Omental fat pad (tissue), 4 donors: ENCODE results near the gene RNF13. TPM values are rescaled to one million over a fixed set of nuclear protein-coding genes. Genes with fewer than 3 reads are reported as not detected.

Source experiments
- ATAC-seq: fragments of 150-250 bp; one replicate; pipeline ENCODE4 v1.9.1; 2016; ENCODE audit warnings: mild to moderate bottlenecking, moderate library complexity; ENCODE audit not compliant: low FRiP score
- DNase-seq: peaks from one replicate; pipeline ENCODE4 v3.0.0-alpha.2; 2019; ENCODE audit warnings: low spot score
- total RNA-seq, 4 donors: library from RNA; depleted of rRNA; stranded (reverse); fragments of >200 nt; gene quantifications; one replicate each; pipeline ENCODE4 v1.1.0, GENCODE V29; 2016
- TF ChIP-seq, protein P1 (sequence below), 3 donors: fragments of 450-650 bp; IDR thresholded peaks; one replicate each; pipeline ENCODE4 v1.5.1; 2016 to 2017; ENCODE audit warnings: antibody characterized with exemption in 3 of 3, mild to moderate bottlenecking in 3 of 3, moderate library complexity in 2 of 3

RNF13 gene
- total RNA-seq, 4 donors from 2014 or later, result 77.7 to 105 (median 95.9) TPM

DNA sequence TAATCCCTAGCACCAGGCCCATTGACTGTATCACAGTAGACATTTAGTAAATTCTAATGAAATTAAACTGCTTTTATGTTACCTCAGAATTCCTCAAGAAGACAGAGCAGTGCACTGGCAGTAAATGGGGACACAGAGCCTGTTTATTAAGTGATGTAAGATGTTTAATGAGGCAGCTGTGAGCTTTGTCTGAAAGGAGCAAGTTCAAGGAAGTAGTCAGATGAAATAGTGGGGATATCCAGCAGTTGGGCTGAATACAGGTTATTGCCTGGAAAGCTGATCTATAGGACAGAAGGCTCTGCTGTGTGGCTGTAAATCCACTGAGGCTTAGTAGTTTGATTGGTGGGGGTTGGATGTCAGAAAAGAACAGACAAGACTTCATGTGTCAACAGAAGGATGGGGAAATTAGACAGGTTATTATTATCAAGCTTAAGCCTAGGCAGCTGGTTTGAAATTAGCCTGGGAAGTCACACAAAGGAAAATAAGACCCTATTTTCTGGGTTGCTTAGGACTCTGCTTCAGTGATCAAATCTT lies 95.5 kb downstream of the RNF13 start:
- no peak for ATAC-seq
- TF ChIP-seq, protein P1, sequence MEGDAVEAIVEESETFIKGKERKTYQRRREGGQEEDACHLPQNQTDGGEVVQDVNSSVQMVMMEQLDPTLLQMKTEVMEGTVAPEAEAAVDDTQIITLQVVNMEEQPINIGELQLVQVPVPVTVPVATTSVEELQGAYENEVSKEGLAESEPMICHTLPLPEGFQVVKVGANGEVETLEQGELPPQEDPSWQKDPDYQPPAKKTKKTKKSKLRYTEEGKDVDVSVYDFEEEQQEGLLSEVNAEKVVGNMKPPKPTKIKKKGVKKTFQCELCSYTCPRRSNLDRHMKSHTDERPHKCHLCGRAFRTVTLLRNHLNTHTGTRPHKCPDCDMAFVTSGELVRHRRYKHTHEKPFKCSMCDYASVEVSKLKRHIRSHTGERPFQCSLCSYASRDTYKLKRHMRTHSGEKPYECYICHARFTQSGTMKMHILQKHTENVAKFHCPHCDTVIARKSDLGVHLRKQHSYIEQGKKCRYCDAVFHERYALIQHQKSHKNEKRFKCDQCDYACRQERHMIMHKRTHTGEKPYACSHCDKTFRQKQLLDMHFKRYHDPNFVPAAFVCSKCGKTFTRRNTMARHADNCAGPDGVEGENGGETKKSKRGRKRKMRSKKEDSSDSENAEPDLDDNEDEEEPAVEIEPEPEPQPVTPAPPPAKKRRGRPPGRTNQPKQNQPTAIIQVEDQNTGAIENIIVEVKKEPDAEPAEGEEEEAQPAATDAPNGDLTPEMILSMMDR (IDR thresholded peaks at IDR 0.05), result no peak
- no peak for DNase-seq

DNA sequence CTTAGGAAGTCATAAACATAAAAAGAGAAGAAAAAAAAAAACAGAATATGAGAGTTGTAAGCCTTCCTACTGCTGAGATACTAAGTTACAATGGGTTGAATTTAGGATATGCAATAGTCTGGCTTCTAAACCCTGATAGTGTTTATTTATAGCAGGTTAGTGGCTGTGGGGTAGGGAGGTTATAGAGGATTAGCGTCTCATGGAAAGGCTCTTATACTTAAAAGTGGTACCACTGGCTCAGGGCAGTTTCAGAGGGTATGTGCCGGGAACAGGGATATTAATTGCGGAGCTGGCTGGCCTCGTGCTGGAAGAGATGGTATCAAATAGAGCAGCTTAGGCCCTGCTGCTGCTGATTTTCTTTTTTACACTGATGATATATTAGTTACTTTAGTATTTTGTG lies 96.9 kb downstream of the RNF13 start:
- TF ChIP-seq, protein P1 (IDR thresholded peaks at IDR 0.05), result no peak
- DNase-seq (no peak), ATAC-seq (no peak)

DNA sequence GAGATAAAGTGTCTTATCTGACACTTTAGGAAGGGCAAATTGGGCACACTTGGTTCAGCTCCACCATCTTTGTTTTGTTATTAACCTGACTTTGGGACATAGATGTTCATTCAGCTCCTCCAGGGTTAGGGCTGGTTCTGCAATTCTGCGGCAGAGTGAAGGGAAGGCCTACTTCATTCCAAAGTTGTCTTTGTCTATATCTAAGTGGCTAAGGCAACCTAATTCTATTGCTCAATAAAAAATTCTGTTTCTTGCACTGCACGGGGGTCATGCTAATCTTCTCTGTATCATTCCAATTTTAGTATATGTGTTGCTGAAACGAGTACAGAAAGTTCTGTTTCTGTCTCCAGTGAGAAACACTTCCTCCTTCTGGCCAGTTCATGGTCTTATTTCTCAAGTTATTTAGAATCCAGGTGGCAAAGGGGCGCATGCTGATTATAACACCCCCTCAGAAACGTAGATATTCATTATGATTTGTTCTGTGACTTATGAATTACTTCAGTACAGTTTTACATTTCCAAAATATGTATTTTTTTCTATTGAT lies 104.2 kb downstream of the RNF13 start:
- TF ChIP-seq, protein P1 (IDR thresholded peaks at IDR 0.05), result no peak
- DNase-seq (no peak), ATAC-seq (no peak)

DNA sequence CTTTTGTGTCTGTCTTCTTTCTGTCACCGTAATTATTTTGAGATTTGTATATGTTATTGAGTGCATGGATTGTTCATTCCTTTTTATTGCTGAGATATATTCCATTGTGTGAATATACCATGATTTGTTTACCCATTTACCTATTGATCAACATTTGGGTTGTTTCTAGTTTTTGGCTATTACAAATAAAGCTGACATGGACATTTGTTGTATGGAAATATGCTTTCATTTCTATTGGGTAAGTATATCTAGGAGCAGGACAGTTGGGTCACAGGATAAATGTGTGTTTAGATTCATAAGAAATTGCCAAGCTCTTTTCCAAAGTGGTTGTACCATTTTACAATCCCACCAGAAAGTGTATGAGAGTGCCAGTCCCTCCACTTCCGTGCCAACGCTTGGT lies 106.5 kb downstream of the RNF13 start:
- TF ChIP-seq, protein P1 (IDR thresholded peaks at IDR 0.05), result no peak
- no peak for ATAC-seq

DNA sequence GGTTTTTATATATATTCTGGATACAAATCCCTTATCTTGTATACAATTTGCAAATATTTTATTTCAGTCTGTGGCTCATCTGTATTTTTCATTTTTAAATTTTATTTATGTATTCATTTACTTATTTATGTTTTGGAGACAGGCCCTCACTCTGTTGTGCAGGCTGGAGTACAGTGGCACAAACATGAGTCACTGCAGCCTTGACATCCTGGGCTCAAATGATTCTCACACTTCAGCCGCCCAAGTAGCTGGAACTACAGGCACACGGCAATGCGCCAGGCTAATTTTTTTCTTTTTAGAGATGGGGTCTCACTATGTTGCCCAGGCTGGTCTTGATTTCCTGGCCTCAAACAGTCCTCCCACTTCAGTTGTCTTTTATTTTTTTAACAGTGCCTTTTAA lies 107.1 kb downstream of the RNF13 start:
- DNase-seq (no peak), ATAC-seq (no peak)
- TF ChIP-seq, protein P1 (IDR thresholded peaks at IDR 0.05), result no peak

More for the DNA sequence above, 106.5 kb downstream of the RNF13 start:
- no peak for DNase-seq

DNA sequence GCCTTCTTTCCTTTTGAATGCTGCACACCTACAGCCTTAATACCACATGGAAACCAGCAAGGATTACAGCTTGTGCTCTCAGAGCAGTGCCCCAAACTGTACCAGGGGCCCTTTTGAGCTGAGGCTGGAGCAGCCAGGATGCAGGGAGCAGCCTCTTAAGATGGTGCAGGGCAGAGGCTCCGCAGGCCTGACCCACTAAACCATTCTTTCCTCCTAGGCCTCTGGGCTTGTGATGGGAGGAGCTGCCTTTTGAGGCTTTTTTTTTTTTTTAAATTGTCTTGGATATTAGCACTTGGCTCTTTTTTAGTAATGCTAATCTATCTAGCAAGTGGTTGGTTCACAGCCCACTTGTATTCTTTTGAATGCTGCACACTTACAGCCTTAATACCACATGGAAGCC lies 120.0 kb downstream of the RNF13 start:
- ATAC-seq, result no peak

DNA sequence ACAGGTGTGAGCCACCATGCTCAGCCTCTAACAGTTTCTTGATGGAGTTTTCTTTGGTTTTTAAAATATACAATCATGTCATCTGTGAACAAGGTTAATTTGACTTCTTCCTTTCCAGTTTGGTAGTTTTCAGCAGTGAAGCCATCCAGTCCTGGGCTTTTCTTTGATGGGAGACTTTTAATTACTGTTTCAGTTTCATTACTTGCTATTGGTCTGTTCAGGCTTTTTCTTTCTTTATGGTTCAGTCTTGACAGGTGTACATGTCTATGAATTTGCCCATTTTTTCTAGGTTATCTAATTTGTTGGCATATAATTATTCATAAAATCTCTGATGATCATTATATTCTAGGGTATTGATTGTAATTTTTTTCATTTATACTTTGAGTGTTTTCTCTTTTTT lies 120.8 kb downstream of the RNF13 start:
- TF ChIP-seq, protein P1 (IDR thresholded peaks at IDR 0.05), result no peak
- ATAC-seq (no peak), DNase-seq (no peak)

More for the DNA sequence above, 120.0 kb downstream of the RNF13 start:
- no peak for DNase-seq
- TF ChIP-seq, protein P1 (IDR thresholded peaks at IDR 0.05), result no peak
